Hematopoietic multipotent progenitor cell treated with erythropoietin and hydrocortisone succinate and interleukin-3 and kit ligand, for 15 days (in vitro differentiated cells): ENCODE results near the gene URI1.
A peak's percentile ranks its signal among the peaks of the same experiment; 100 is the strongest.
"Not testable (repeated sequence)": the region's sequence is repeated elsewhere in the genome, so short reads cannot be mapped to it uniquely, and the experiment has no call there.

Experiments
- DNase-seq: peaks from one replicate; pipeline ENCODE4 v3.0.0-alpha.2; 2015; ENCODE audit warnings: low spot score

The URI1 gene

DNA sequence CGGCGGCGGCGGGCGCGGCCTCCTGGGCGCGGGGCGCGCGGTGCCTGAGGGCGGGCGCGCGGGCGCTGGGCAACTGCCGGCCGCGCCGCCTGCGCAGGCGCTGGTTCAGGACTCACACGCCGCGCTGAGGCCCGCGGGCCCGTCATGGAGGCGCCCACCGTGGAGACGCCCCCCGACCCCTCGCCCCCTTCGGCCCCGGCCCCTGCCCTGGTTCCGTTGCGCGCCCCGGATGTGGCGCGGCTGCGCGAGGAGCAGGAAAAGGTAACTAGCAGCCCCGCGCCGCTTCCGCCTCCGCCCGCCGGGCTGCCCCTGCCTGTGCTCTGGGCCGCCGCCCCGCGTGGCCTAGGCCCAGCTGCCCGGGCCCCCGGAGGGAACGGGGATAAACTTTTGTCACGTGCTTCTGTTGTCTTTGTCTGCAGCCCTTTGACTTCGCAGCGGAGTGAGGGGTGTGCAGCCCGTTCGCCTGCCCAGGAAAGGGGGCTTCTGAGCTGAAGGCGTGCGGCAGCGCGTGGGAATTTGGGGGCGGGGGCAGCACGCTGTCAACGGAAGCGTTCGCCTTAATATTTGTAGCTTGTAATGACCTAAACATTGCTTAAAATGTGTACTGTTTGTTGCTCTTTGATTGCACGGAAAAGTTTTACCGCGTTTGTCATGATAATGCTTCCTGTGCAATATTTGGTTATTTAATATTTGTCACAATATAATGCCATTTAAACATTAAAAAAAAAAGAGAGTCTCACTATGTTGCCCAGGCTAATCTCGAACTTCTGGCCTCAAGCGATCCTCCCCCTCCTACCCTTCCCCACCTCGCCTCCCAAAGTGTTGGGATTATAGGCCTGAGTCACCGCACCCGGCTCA lies 594 bp downstream of the URI1 start:
- peak; percentile 50 for DNase-seq

- DNase-seq = no peak
These were observed 1.6 kb downstream of the URI1 start for GRCh38 chr19:29943615-29944014.

GRCh38 chr19:29944390-29945012 lies 2.5 kb downstream of the URI1 start:
- no peak for DNase-seq

DNA sequence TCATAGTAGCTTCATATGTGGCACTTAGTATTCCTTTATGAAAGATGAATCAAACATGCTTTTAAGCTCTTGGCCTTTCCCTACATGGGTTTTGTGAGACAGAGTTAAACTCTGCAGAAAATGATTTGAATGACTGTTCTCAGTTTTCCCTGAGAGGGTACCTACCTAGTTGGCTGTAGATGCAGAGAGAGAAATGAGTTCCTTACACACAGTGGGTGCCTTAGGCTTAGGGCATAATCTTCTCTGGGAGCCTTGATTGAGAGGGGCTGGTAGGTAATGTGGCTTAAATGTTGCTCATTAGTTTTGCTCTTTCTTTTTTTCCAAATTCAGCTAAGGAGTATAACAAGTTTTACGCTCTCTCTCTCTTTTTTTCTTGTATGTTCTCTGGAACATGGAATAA lies 3.0 kb downstream of the URI1 start:
- DNase-seq = no peak

DNA sequence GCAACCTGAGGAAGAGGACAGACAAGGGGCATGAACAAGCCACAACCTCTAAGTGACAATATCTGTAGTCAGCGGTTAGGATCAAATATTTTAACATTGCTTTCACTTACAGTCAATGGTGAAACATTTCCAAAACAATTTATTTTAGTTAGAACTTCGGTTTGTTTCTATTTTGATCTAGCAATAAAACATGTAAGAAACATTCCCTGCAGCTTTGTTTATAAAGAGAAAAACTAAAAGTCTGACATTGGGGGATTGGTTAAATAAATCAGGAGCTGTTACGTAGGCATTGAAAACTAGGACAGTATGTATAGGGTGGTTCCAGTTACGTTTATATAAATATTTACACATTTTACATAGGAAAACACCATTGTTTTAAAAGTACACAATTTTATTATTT lies 3.4 kb downstream of the URI1 start:
- DNase-seq = no peak

- no peak for DNase-seq
These were observed 4.6 kb downstream of the URI1 start for GRCh38 chr19:29946645-29947044.

- DNase-seq = no peak
These were observed 5.8 kb downstream of the URI1 start for GRCh38 chr19:29947871-29948270.

GRCh38 chr19:29948759-29949470 lies 6.9 kb downstream of the URI1 start:
- not testable (repeated sequence) for DNase-seq

- DNase-seq = no peak
These were observed 10.1 kb downstream of the URI1 start for GRCh38 chr19:29952177-29952576.

- no peak for DNase-seq
These were observed 10.6 kb downstream of the URI1 start for GRCh38 chr19:29952646-29953045.

DNA sequence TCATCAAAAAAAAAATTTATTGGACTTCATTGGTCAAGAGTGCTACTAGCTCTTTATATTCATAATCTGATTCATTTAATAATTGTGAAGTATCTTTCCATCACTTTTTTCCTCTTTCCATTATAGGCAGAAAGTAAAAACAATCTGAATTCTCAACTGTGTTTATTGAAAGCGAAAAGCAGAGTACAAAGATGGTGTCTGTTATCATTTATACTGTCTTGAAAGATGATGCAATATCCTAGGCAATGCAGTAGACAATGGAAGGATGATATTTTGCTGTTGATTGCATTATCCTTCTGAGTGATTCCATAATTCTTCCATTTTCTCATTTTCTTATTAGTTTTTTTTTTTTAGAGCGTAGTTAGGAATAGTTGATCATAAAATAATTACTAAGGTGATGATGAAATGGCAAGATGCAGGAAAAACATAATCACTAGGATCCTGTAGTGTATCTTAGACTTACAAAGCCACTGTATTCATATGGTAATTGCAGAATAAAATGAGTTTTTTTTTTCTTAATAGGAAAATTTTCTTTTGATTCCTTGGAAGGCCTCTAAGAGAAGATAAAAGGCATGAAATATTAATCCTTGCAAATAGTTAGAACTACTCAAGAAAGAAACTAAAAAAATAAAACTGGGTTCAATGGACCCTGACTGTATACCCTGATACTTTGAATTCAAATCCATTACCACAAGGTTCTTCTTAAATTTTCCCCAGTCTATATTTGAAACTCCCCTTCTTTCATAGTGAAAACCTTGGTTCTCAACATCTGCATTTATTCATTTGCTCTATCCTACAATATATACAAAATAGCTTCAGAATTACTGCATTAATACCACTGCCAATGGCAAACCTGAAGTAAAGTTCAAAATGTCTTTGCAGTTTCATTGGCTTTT lies 11.6 kb downstream of the URI1 start:
- DNase-seq = no peak

- no peak for DNase-seq
These were observed 14.8 kb downstream of the URI1 start for GRCh38 chr19:29956855-29957254.

- DNase-seq = no peak
These were observed 19.3 kb downstream of the URI1 start for GRCh38 chr19:29961311-29961710.

DNA sequence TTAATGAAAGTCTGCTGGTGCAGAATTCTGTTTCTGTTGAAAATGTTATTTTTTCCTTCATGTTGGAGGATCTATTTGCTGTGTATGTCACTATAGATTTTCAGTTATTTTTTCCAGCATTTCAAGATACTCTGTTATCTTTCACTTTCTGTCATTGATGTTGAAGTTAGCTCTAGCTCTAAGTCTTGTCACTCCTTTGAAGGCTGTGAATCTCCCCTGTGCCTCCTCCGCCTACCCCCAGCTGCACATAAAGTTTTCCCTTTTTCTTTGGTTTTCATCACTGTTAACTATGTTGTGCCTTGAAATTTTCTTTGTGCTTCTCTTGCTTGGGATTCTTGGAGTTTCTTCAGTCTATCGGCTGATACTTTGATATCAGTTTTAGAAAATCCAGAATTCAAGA lies 20.8 kb downstream of the URI1 start:
- DNase-seq = no peak

GRCh38 chr19:29963576-29963975 lies 21.5 kb downstream of the URI1 start:
- DNase-seq = no peak

DNA sequence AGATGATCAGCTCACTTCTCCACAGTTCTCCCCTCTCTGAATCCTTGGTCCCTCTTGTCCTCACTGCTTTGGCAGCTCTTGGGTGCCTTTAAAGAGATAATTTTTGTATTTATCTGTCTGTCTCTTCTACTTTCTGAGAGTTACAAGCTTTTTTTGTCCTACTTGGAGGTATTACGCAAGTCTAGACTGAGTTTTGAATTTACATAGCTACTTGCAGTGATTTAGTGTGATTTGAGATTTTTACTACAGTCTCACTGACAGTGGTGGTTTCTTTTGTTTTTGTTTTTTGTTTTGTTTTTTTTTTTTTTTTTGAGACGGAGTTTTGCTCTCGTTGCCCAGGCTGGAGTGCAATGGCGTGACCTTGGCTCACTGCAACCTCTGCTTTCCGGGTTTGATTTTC lies 22.1 kb downstream of the URI1 start:
- DNase-seq = no peak

DNA sequence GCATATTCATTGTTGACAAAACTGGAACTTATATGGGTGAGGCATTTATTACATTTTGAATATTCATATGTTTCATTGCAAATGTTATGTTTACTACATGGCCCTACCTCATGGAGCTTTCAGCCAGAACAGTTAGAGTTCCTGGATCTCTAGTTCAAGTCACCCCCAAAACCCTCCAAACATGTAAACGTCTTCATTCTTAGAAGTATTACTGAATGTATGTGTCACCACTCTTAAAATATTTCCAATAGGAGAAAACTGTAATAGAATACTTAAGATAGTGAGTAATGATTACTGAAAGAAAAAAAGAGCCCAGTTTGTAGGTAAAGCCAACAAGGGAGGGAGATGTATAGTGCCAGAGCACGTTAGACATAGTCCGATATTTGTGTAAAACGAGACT lies 23.5 kb downstream of the URI1 start:
- DNase-seq = no peak

DNA sequence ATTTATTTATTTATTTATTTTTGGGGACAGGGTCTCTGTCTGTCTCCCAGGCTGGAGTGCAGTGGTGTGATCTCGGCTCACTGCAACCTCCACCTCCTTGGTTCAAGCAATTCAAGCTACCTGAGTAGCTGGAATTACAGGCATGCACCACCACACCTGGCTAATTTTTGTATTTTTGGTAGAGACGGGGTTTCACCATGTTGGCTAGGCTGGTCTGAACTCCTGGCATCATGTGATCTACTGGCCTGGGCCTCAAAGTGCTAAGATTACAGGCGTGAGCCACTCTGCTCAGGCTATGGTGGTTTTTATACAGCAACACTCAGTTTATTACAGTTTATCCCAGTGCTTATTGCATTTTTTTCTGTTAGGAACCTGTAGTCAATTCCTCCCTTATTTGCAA lies 24.1 kb downstream of the URI1 start:
- DNase-seq = not testable (repeated sequence)

- peak; percentile 26 for DNase-seq
These were observed 24.7 kb downstream of the URI1 start for GRCh38 chr19:29966588-29967249.

DNA sequence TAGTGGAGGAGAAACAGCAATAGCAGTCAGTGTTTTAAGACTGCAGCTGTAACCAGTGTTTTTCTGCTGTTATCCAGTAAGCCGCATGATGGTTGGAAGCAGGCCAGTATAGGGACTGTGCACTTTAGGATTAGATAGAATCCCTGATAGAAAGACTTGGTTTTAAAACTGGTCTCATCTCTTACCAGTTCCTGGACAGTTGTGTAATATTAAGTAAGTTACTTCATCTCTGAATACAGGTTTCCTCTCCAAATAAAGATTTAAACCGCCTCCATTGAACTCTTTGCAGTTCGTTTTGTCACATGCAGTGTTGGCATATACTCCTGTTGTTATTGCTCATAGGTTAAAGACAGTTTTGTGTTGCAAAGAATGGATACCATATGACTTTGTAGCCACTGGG lies 25.6 kb downstream of the URI1 start:
- peak; percentile 66 for DNase-seq

DNA sequence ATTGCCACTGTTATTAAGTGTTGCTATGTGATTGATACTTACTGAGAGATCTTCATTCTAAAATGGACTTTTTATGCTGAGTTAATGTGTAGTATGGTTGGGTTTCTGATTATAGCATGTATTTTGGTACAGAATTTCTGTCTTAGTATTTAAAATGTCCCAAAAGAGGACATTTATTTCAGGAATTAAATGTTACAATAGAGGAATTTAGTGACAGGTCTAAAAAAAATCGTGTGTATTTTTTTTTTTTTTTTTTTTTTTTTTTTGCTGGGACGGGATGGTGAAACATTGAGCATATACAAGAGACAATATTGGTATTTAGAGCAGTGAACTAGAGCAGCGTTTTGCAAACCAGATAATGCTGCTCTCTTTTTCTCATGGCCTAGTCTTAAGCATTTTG lies 27.9 kb downstream of the URI1 start:
- no peak for DNase-seq
